DND-41 (cell line): ENCODE results near the gene ACOT9.

Experiments used
- ATAC-seq: fragments of 200-7000 bp; cut with Tn5 transposase; 3 replicates; pipeline ENCODE4 v1.9.1; 2021; ENCODE audit warnings: low read depth; ENCODE audit not compliant: insufficient read depth
- DNase-seq: peaks from one replicate; pipeline ENCODE4 v3.0.0-alpha.2; 2020
- H2AFZ ChIP-seq: 2 replicates; pipeline ENCODE4 v1.6.0; 2012; ENCODE audit warnings: low read depth, low read length
- H3K27ac ChIP-seq: 2 replicates; pipeline ENCODE4 v1.5.1; 2012; ENCODE audit warnings: low read length, inconsistent platforms
- H3K27me3 ChIP-seq: fragments of 200-600 bp; sonication (generic); 2 replicates; pipeline ENCODE4 v1.6.0; 2012; ENCODE audit warnings: low read length, mild to moderate bottlenecking, inconsistent platforms; ENCODE audit not compliant: insufficient read depth, poor library complexity
- H3K36me3 ChIP-seq: 2 replicates; pipeline ENCODE4 v1.5.1; 2012; ENCODE audit warnings: low read length, inconsistent platforms; ENCODE audit not compliant: insufficient read depth
- H3K4me1 ChIP-seq: 2 replicates; pipeline ENCODE4 v1.5.1; 2012; ENCODE audit warnings: mild to moderate bottlenecking, low read length; ENCODE audit not compliant: insufficient read depth
- H3K4me2 ChIP-seq: 2 replicates; pipeline ENCODE4 v1.6.0; 2012; ENCODE audit warnings: mild to moderate bottlenecking, moderate library complexity, low read length, inconsistent platforms; ENCODE audit not compliant: insufficient read depth
- H3K4me3 ChIP-seq, 2 experiments: fragments of 200-600 bp in 1 of 2; shearing (Covaris generic) in 1 of 2; 2 replicates each; pipeline ENCODE4 v1.5.1; 2012 to 2016; ENCODE audit warnings: inconsistent platforms in 2 of 2, low read length in 2 of 2, mild to moderate bottlenecking in 2 of 2, low read depth in 1 of 2, moderate library complexity in 1 of 2
- H3K79me2 ChIP-seq: 2 replicates; pipeline ENCODE4 v1.6.0; 2012; ENCODE audit warnings: low read length, inconsistent platforms; ENCODE audit not compliant: insufficient read depth
- H3K9ac ChIP-seq: 2 replicates; pipeline ENCODE4 v1.6.0; 2012; ENCODE audit warnings: low read depth, mild to moderate bottlenecking, inconsistent platforms, low read length, moderate library complexity
- H3K9me3 ChIP-seq: 2 replicates; pipeline ENCODE4 v1.5.1; 2012; ENCODE audit warnings: low read length, moderate library complexity, mild to moderate bottlenecking, inconsistent platforms; ENCODE audit not compliant: insufficient read depth, severe bottlenecking
- H4K20me1 ChIP-seq: 2 replicates; pipeline ENCODE4 v1.6.0; 2012; ENCODE audit warnings: low read length; ENCODE audit not compliant: insufficient read depth
- CTCF ChIP-seq: IDR thresholded peaks from 2 replicates; pipeline ENCODE4 v1.5.1; 2012; ENCODE audit warnings: borderline replicate concordance, low read length, moderate library complexity, mild to moderate bottlenecking; ENCODE audit not compliant: poor library complexity, severe bottlenecking; ENCODE audit errors: extremely low read depth
- EZH2 ChIP-seq: IDR thresholded peaks from 3 replicates; pipeline ENCODE4 v1.6.1; 2012; ENCODE audit warnings: borderline replicate concordance, low read depth, mild to moderate bottlenecking, moderate library complexity, low read length, inconsistent platforms; ENCODE audit not compliant: severe bottlenecking

Gene ACOT9

DNA sequence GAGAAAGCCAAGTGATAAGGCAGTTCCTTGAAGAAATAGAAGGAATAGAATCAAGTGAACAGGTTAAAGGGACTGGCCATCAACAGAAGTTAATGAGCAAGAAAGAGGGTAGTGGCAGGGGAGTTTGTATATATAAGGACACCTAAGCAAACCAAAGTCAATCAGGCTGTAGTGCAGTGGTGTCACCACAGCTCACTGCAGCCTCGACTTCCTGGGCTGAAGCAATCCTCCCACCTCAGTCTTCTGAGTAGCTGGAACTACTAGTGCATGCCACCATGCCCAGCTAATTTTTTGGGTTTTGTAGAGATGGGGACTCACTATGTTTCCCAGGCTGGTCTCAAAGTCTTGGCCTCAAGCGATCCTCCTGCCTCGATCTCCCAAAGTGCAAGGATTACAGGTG is 15.9 kb downstream of the ACOT9 start:
- H3K9me3 ChIP-seq, result no peaks in the 10 kb centered on the region
- no peak overlapping the region for H3K4me3 ChIP-seq
- no peak for ATAC-seq
- no peaks in the 10 kb centered on the region for H4K20me1 ChIP-seq
- H3K27me3 ChIP-seq, result no peaks in the 10 kb centered on the region
- H2AFZ ChIP-seq, result no peak overlapping the region
- H3K4me1 ChIP-seq, result no peaks in the 10 kb centered on the region
- H3K36me3 ChIP-seq, result no peaks in the 10 kb centered on the region
- TF ChIP-seq CTCF (no peak), EZH2 (no peak)
- H3K9ac ChIP-seq, result no peak overlapping the region
- no peak overlapping the region for H3K27ac ChIP-seq
- DNase-seq, result no peak
- no peak overlapping the region for H3K4me2 ChIP-seq
- no peaks in the 10 kb centered on the region for H3K79me2 ChIP-seq

- no peak overlapping the region for H2AFZ ChIP-seq
- no peaks in the 10 kb centered on the region for H3K9me3 ChIP-seq
- H3K27ac ChIP-seq, result no peak overlapping the region
- TF ChIP-seq EZH2 (no peak), CTCF (no peak)
- H3K9ac ChIP-seq, result no peak overlapping the region
- H4K20me1 ChIP-seq, result no peaks in the 10 kb centered on the region
- no peaks in the 10 kb centered on the region for H3K27me3 ChIP-seq
- DNase-seq (no peak), ATAC-seq (no peak)
- no peak overlapping the region for H3K4me2 ChIP-seq
- no peaks in the 10 kb centered on the region for H3K36me3 ChIP-seq
- H3K4me1 ChIP-seq, result no peaks in the 10 kb centered on the region
- no peak overlapping the region for H3K4me3 ChIP-seq
- H3K79me2 ChIP-seq, result no peaks in the 10 kb centered on the region
These were observed 16.9 kb downstream of the ACOT9 start for GRCh38 chrX:23726191-23726590.

DNA sequence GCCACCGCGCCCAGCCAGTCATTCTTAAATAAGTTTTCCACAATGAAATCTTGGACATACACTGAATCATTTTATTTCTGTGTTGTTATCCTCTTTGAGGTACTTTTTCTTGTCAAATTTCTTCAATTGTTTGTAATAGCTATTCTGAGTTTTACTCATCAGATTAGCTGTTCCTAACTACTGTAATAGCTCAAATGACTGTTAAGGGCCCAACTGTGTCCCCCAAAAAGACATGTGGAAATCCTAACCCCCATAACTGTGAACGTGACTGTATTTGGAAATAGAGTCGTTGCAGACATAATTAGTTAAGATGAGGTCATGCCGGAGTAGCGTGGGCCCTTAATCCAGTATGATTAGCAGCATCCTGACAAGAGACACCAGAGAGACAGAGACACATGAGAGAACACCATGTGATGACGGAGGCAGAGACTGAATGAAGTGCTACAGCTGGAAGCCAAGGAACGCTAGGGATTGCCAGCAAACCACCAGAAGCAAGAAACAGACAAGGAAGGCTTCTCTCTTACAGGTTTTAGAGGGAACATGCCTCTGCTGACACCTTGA is 22.9 kb downstream of the ACOT9 start:
- Histone ChIP-seq H3K4me1 (no peaks in the 10 kb centered on the region), H3K4me2 (no peak overlapping the region), H4K20me1 (no peaks in the 10 kb centered on the region), H2AFZ (no peak overlapping the region), H3K27ac (no peak overlapping the region), H3K79me2 (no peaks in the 10 kb centered on the region), H3K9me3 (no peaks in the 10 kb centered on the region), H3K27me3 (no peaks in the 10 kb centered on the region), H3K4me3 (no peak overlapping the region), H3K9ac (no peak overlapping the region), H3K36me3 (no peaks in the 10 kb centered on the region)
- TF ChIP-seq EZH2 (no peak), CTCF (no peak)
- ATAC-seq, result no peak
- no peak for DNase-seq

DNA sequence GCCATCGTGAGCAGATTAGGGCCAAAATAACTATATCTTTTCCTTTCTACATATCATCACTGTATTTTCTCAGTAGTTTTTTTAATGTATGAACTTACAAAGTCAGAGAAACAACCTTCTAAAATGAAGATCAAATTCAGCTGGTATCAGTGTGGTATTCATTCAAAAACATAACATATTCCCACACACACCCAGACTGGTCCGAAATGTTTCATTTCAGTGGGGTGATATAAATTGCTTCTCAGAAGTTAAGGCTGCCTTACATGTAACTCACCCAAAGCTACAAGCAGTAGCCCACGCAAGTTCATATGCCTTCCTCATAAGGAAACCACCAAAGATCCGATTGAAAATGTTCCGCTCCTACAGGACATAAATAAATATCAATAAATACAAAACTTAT is 37.8 kb downstream of the ACOT9 start:
- H3K79me2 ChIP-seq, result no peaks in the 10 kb centered on the region
- DNase-seq (no peak), ATAC-seq (no peak)
- H3K9me3 ChIP-seq, result no peaks in the 10 kb centered on the region
- no peak for TF ChIP-seq CTCF
- no peak for TF ChIP-seq EZH2
- no peaks in the 10 kb centered on the region for H3K4me1 ChIP-seq
- no peak overlapping the region for H3K4me3 ChIP-seq
- H3K4me2 ChIP-seq, result no peak overlapping the region
- H3K27me3 ChIP-seq, result no peaks in the 10 kb centered on the region
- no peak overlapping the region for H3K27ac ChIP-seq
- no peaks in the 10 kb centered on the region for H4K20me1 ChIP-seq
- no peak overlapping the region for H3K9ac ChIP-seq
- H3K36me3 ChIP-seq, result no peaks in the 10 kb centered on the region
- no peak overlapping the region for H2AFZ ChIP-seq
